HEK293 (cell line): ENCODE data around the gene EGFLAM.

Experiments used
- CTCF ChIA-PET: fragments of 350-600 bp; formaldehyde crosslinking; extraction: SDS; loops from one replicate; lab custom pipeline; 2021; ENCODE audit warnings: antibody characterized with exemption; lab: Yijun Ruan, JAX
- POLR2A ChIA-PET: fragments of 300-600 bp; formaldehyde crosslinking; extraction: SDS; loops from one replicate; lab custom pipeline; 2020; ENCODE audit warnings: antibody characterized with exemption, inconsistent platforms; lab: Yijun Ruan, JAX
- H3K27ac ChIP-seq: fragments of 200-500 bp; sonication (Bioruptor generic); 2 replicates; pipeline ENCODE4 v1.5.1; 2014; ENCODE audit warnings: low read depth, low read length, control low read depth, inconsistent platforms; ENCODE audit errors: extremely low read depth
- H3K36me3 ChIP-seq, 2 experiments: fragments of 200-500 bp in 1 of 2; sonication (Bioruptor generic) in 1 of 2; 1 replicate in 1 of 2; 2 replicates in 1 of 2; pipeline ENCODE4 v1.5.1; 2014 to 2017; ENCODE audit warnings: inconsistent platforms in 2 of 2, low read length in 2 of 2; ENCODE audit not compliant: control insufficient read depth in 2 of 2, insufficient read depth in 1 of 2
- H3K4me1 ChIP-seq: fragments of 200-500 bp; sonication (Bioruptor generic); 2 replicates; pipeline ENCODE4 v1.5.1; 2014; ENCODE audit warnings: mild to moderate bottlenecking, low read length, inconsistent platforms; ENCODE audit not compliant: control insufficient read depth, insufficient read depth
- H3K4me3 ChIP-seq: 2 replicates; pipeline ENCODE4 v1.5.1; 2011; ENCODE audit warnings: low read depth, mild to moderate bottlenecking, control low read depth, low read length, moderate library complexity
- H3K9me3 ChIP-seq: fragments of 200-500 bp; sonication (Bioruptor generic); 2 replicates; pipeline ENCODE4 v1.5.1; 2014; ENCODE audit warnings: low read depth, low read length, inconsistent platforms; ENCODE audit not compliant: control insufficient read depth, insufficient read depth
- OSR2 ChIP-seq: fragments of 450-650 bp; formaldehyde crosslinking; IDR thresholded peaks from 2 replicates; pipeline ENCODE4 v1.5.1; 2016; ENCODE audit warnings: missing biosample characterization, missing genetic modification characterization
- SP7 ChIP-seq: fragments of 450-650 bp; formaldehyde crosslinking; IDR thresholded peaks from 2 replicates; pipeline ENCODE4 v1.5.1; 2016; ENCODE audit warnings: missing biosample characterization, missing genetic modification characterization
- ZBTB21 ChIP-seq: fragments of 450-650 bp; formaldehyde crosslinking; IDR thresholded peaks from 2 replicates; pipeline ENCODE4 v1.5.1; 2017; ENCODE audit warnings: missing biosample characterization, missing genetic modification characterization
- ZEB2 ChIP-seq: fragments of 450-650 bp; formaldehyde crosslinking; IDR thresholded peaks from 2 replicates; pipeline ENCODE4 v1.5.1; 2016; ENCODE audit warnings: missing biosample characterization, missing genetic modification characterization
- ZNF184 ChIP-seq: fragments of 450-650 bp; IDR thresholded peaks from 2 replicates; pipeline ENCODE4 v1.5.1; 2018; ENCODE audit warnings: missing biosample characterization, mild to moderate bottlenecking, missing genetic modification characterization
- ZNF2 ChIP-seq: fragments of 450-650 bp; formaldehyde crosslinking; IDR thresholded peaks from 2 replicates; pipeline ENCODE4 v1.5.1; 2016; ENCODE audit warnings: missing biosample characterization, missing genetic modification characterization
- ZNF24 ChIP-seq: fragments of 450-650 bp; formaldehyde crosslinking; IDR thresholded peaks from 2 replicates; pipeline ENCODE4 v1.5.1; 2016; ENCODE audit warnings: missing biosample characterization, missing genetic modification characterization
- ZNF248 ChIP-seq: fragments of 450-650 bp; formaldehyde crosslinking; IDR thresholded peaks from 2 replicates; pipeline ENCODE4 v1.5.1; 2017; ENCODE audit warnings: missing biosample characterization, missing genetic modification characterization
- ZNF280C ChIP-seq: fragments of 450-650 bp; formaldehyde crosslinking; IDR thresholded peaks from 2 replicates; pipeline ENCODE4 v1.5.1; 2016; ENCODE audit warnings: missing biosample characterization, missing genetic modification characterization
- ZNF394 ChIP-seq: fragments of 450-650 bp; formaldehyde crosslinking; IDR thresholded peaks from 2 replicates; pipeline ENCODE4 v1.5.1; 2016; ENCODE audit warnings: missing biosample characterization, missing genetic modification characterization, mild to moderate bottlenecking, moderate library complexity, borderline replicate concordance
- ZNF629 ChIP-seq: fragments of 450-650 bp; formaldehyde crosslinking; IDR thresholded peaks from 2 replicates; pipeline ENCODE4 v1.5.1; 2017; ENCODE audit warnings: missing biosample characterization, missing genetic modification characterization
- ZNF791 ChIP-seq: fragments of 450-650 bp; formaldehyde crosslinking; IDR thresholded peaks from 2 replicates; pipeline ENCODE4 v1.5.1; 2016; ENCODE audit warnings: missing biosample characterization, missing genetic modification characterization
- TF ChIP-seq, protein P1 (sequence below): fragments of 450-650 bp; formaldehyde crosslinking; IDR thresholded peaks from 2 replicates; pipeline ENCODE4 v1.5.1; 2016; ENCODE audit warnings: missing biosample characterization, missing genetic modification characterization
- TF ChIP-seq, protein P2 (sequence below): fragments of 450-650 bp; formaldehyde crosslinking; IDR thresholded peaks from 2 replicates; pipeline ENCODE4 v1.5.1; 2016; ENCODE audit warnings: missing biosample characterization, missing genetic modification characterization
- TF ChIP-seq, protein P3 (sequence below): fragments of 450-650 bp; formaldehyde crosslinking; IDR thresholded peaks from 2 replicates; pipeline ENCODE4 v1.5.1; 2016; ENCODE audit warnings: missing biosample characterization, missing genetic modification characterization
- TF ChIP-seq, protein P4 (sequence below): fragments of 450-650 bp; formaldehyde crosslinking; IDR thresholded peaks from 2 replicates; pipeline ENCODE4 v1.5.1; 2016; ENCODE audit warnings: missing biosample characterization, missing genetic modification characterization, borderline replicate concordance

Gene EGFLAM

DNA sequence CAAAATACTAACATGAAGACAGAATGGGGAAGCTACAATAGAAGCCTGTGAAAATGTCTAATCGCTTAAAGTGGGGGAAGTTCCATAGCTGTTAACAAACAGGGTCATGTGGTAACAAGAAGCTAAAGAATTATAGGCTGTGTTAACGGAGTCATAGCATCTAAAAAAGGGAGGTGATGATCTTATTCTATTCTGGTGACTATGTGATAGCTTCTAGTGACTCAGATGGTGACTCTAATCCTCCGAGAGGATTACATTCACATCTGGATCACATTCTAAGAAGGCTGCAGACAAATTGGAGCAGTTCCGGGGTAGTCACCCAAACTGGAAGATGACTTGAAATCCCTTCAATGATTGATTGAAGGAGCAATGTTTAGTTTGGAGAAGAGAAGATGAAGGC lies 156.0 kb downstream of the EGFLAM start:
- Histone ChIP-seq H3K4me1 (peaks cover 14% of the 10 kb centered on the region), H3K9me3 (no peaks in the 10 kb centered on the region), H3K36me3 (no peaks in the 10 kb centered on the region), H3K27ac (no peak overlapping the region), H3K4me3 (no peak overlapping the region)
- POLR2A ChIA-PET, result no interaction called here
- TF ChIP-seq ZBTB21 (tag by site-specific recombination) (peak; percentile 46; the same call in 1 of the 2 replicates), ZNF24 (tag by site-specific recombination) (0 out of 2 replicates have a peak, but pooled peaks have one; percentile 30), ZNF280C (tag by site-specific recombination) (no peak), OSR2 (peak; percentile 36; the same call in 1 of the 2 replicates), ZNF184 (tag by site-specific recombination) (peak; percentile 79; the same call in 1 of the 2 replicates), ZEB2 (peak; percentile 70), ZNF248 (tag by site-specific recombination) (no peak), ZNF629 (peak; percentile 77), ZNF791 (no peak), ZNF394 (tag by site-specific recombination) (peak; percentile 27; the same call in 1 of the 2 replicates), SP7 (tag by site-specific recombination) (peak; percentile 77), ZNF2 (no peak)
- TF ChIP-seq, protein P1, sequence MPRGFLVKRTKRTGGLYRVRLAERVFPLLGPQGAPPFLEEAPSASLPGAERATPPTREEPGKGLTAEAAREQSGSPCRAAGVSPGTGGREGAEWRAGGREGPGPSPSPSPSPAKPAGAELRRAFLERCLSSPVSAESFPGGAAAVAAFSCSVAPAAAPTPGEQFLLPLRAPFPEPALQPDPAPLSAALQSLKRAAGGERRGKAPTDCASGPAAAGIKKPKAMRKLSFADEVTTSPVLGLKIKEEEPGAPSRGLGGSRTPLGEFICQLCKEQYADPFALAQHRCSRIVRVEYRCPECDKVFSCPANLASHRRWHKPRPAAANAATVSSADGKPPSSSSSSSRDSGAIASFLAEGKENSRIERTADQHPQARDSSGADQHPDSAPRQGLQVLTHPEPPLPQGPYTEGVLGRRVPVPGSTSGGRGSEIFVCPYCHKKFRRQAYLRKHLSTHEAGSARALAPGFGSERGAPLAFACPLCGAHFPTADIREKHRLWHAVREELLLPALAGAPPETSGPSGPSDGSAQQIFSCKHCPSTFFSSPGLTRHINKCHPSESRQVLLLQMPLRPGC (tag by site-specific recombination), result peak; percentile 84
- TF ChIP-seq, protein P2, sequence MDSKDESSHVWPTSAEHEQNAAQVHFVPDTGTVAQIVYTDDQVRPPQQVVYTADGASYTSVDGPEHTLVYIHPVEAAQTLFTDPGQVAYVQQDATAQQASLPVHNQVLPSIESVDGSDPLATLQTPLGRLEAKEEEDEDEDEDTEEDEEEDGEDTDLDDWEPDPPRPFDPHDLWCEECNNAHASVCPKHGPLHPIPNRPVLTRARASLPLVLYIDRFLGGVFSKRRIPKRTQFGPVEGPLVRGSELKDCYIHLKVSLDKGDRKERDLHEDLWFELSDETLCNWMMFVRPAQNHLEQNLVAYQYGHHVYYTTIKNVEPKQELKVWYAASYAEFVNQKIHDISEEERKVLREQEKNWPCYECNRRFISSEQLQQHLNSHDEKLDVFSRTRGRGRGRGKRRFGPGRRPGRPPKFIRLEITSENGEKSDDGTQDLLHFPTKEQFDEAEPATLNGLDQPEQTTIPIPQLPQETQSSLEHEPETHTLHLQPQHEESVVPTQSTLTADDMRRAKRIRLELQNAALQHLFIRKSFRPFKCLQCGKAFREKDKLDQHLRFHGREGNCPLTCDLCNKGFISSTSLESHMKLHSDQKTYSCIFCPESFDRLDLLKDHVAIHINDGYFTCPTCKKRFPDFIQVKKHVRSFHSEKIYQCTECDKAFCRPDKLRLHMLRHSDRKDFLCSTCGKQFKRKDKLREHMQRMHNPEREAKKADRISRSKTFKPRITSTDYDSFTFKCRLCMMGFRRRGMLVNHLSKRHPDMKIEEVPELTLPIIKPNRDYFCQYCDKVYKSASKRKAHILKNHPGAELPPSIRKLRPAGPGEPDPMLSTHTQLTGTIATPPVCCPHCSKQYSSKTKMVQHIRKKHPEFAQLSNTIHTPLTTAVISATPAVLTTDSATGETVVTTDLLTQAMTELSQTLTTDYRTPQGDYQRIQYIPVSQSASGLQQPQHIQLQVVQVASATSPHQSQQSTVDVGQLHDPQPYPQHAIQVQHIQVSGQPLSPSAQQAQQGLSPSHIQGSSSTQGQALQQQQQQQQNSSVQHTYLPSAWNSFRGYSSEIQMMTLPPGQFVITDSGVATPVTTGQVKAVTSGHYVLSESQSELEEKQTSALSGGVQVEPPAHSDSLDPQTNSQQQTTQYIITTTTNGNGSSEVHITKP (tag by site-specific recombination), result peak; percentile 77
- TF ChIP-seq, protein P3, sequence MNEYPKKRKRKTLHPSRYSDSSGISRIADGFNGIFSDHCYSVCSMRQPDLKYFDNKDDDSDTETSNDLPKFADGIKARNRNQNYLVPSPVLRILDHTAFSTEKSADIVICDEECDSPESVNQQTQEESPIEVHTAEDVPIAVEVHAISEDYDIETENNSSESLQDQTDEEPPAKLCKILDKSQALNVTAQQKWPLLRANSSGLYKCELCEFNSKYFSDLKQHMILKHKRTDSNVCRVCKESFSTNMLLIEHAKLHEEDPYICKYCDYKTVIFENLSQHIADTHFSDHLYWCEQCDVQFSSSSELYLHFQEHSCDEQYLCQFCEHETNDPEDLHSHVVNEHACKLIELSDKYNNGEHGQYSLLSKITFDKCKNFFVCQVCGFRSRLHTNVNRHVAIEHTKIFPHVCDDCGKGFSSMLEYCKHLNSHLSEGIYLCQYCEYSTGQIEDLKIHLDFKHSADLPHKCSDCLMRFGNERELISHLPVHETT (tag by site-specific recombination), result 0 out of 2 replicates have a peak, but pooled peaks have one; percentile 52
- TF ChIP-seq, protein P4, sequence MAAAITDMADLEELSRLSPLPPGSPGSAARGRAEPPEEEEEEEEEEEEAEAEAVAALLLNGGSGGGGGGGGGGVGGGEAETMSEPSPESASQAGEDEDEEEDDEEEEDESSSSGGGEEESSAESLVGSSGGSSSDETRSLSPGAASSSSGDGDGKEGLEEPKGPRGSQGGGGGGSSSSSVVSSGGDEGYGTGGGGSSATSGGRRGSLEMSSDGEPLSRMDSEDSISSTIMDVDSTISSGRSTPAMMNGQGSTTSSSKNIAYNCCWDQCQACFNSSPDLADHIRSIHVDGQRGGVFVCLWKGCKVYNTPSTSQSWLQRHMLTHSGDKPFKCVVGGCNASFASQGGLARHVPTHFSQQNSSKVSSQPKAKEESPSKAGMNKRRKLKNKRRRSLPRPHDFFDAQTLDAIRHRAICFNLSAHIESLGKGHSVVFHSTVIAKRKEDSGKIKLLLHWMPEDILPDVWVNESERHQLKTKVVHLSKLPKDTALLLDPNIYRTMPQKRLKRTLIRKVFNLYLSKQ (tag by site-specific recombination), result no peak
- CTCF ChIA-PET, result interaction anchor here (0.5 to 9.0 kb wide), 4 partner anchors 27 to 174 kb away, joined by 4 to 90 read pairs (median 12); no protein-coding TSS in a partner anchor
